Measurements from ENCODE around the gene SLC25A47. TPM values are rescaled to one million over a fixed set of nuclear protein-coding genes. Genes with fewer than 3 reads are reported as not detected.
"Not testable (repeated sequence)": the region's sequence is repeated elsewhere in the genome, so short reads cannot be mapped to it uniquely, and the experiment has no call there.

The SLC25A47 gene
- total RNA-seq, 5 donors from 2014 or later (not counting 1 experiment from before 2014, with no cell fraction given): 0.16 TPM; not detected in 4

GRCh38 chr14:100285021-100285912, 37.9 kb upstream of the SLC25A47 start:
- Mint-ChIP-seq H3K4me1 (peaks cover 12 to 14% (median 13%) of the 10 kb centered on the region in 3 donors), H3K27ac (peak overlapping the region in 1 of 2 donors; percentile 53), H3K36me3 (peaks cover 4% of the 10 kb centered on the region), H3K27me3 (no peaks in the 10 kb centered on the region), H3K9me3 (no peaks in the 10 kb centered on the region), H3K4me3 (peak overlapping the region; percentile 67 to 81 (median 77))
- ATAC-seq (replicated peaks in 1 of 4) (peak; percentile 87 to 96 (median 90)), DNase-seq (peak; percentile 44 to 89 (median 71))
- Histone ChIP-seq H3K27me3 (replicated peaks in 1 of 2; ENCODE audit: control insufficient read depth in 2 of 2, extremely low read depth in 1 of 2, insufficient read depth in 2 of 2, low read length in 1 of 2) (no peaks in the 10 kb centered on the region), H3K9me3 (no peaks in the 10 kb centered on the region), H3K4me3 (ENCODE audit: control insufficient read depth in 1 of 2, extremely low read depth in 1 of 2, low read length in 1 of 2) (peak overlapping the region; percentile 62 to 65), H3K36me3 (ENCODE audit: control insufficient read depth in 2 of 2, extremely low read depth in 1 of 2, insufficient read depth in 1 of 2, low read length in 1 of 2) (peaks cover 0 to 9% of the 10 kb centered on the region in 2 donors), H3K4me1 (ENCODE audit: control insufficient read depth in 1 of 2, extremely low read depth in 1 of 2, insufficient read depth in 2 of 2, low read length in 2 of 2) (peaks cover 3 to 17% of the 10 kb centered on the region in 2 experiments), H3K27ac (ENCODE audit: low read length) (peak overlapping the region; percentile 58)
- ChIA-PET CTCF (interaction anchor here (0.5 to 2.8 kb wide), 11 partner anchors 12 to 1484 kb away, joined by 3 to 8 read pairs (median 3); no protein-coding TSS in a partner anchor), POLR2A (interaction anchor here (0.6 to 0.7 kb wide), 2 partner anchors 39 to 44 kb away, joined by 3 read pairs; no protein-coding TSS in a partner anchor)
- 4% methylated on average over 66 of the region's 82 CpGs for WGBS (ENCODE audit: insufficient coverage)

DNA sequence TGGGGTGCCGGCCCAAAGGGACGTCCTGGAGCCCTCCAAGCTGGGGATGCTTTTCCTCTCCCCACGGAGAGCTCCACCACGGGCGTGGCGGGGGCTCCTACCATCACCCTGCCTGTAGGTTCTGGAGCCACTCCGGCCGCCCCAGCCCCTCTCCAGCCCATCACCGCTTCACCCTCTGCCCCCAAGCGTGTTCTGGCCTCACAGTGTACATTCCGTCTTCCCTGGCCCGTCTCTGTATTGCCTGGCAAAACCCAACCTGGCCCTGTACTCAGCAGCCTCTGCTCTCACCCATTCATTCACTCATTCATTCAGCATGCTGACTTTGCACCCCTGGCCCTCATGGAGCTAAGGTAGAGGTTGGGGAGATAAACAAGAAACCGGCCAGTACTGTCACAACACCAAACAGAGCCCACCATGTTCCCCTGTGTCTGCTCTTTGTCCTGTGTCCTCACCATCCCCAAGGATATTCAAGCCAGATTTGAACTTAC, 37.2 kb upstream of the SLC25A47 start:
- H3K36me3 ChIP-seq (ENCODE audit: control insufficient read depth in 2 of 2, extremely low read depth in 1 of 2, insufficient read depth in 1 of 2, low read length in 1 of 2): peaks cover 0 to 9% of the 10 kb centered on the region in 2 donors
- no peak overlapping the region for H3K27ac ChIP-seq (ENCODE audit: low read length)
- H3K4me3 ChIP-seq (ENCODE audit: control insufficient read depth in 1 of 2, extremely low read depth in 1 of 2, low read length in 1 of 2): peak overlapping the region; percentile 62 to 65
- peaks cover 3 to 17% of the 10 kb centered on the region in 2 experiments for H3K4me1 ChIP-seq (ENCODE audit: control insufficient read depth in 1 of 2, extremely low read depth in 1 of 2, insufficient read depth in 2 of 2, low read length in 2 of 2)
- H3K27me3 ChIP-seq (replicated peaks in 1 of 2; ENCODE audit: control insufficient read depth in 2 of 2, extremely low read depth in 1 of 2, insufficient read depth in 2 of 2, low read length in 1 of 2): no peaks in the 10 kb centered on the region
- no peaks in the 10 kb centered on the region for H3K27me3 Mint-ChIP-seq
- ChIA-PET POLR2A (no interaction called here), CTCF (interaction anchor here (0.5 to 2.8 kb wide), 9 partner anchors 17 to 92 kb away, joined by 3 to 8 read pairs (median 3); no protein-coding TSS in a partner anchor)
- WGBS (ENCODE audit: insufficient coverage): 36% methylated on average over 9 of the region's 13 CpGs
- H3K4me1 Mint-ChIP-seq: peaks cover 10 to 12% (median 11%) of the 10 kb centered on the region in 3 donors
- no peak for ATAC-seq (replicated peaks in 1 of 4)
- peak overlapping the region in 1 of 2 donors; percentile 53 for H3K27ac Mint-ChIP-seq
- peak overlapping the region; percentile 67 to 81 (median 77) for H3K4me3 Mint-ChIP-seq
- H3K9me3 ChIP-seq: no peaks in the 10 kb centered on the region
- no peaks in the 10 kb centered on the region for H3K9me3 Mint-ChIP-seq
- DNase-seq: no peak
- H3K36me3 Mint-ChIP-seq: no peaks in the 10 kb centered on the region

DNA sequence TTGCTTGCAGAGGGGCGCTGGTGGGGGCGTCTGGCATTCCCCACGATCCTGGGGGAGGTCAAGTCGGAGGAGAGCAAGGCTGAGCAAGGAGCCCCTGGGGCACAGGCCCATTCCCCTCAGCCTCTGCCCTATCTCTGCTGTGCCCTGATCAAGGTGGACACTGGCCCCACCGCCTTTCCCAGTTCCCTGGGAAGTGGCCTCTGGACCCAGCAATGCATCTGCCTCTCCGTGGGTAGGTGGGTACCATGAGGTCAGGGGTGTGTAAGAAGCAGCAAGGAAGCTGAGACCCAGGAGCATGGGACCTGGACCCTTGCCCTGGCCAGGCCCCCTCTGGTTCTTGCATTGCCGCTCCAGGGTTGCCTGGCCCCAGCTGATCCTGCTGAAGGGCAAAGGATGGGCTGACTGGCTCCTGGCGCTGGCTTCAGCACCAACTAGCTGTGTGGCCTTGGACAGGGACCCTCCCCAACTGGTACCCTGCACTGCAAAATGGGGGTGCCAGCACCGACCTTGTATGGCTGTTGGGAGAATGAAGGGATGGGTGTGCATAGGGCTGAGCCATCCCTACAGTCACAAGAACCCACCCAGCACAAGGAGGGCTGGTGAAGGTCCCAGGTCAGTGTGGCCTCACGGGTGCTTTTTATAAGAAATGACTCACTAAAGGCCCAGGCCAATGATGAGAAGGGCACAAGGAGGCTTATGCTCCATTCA, 36.5 kb upstream of the SLC25A47 start:
- no peak overlapping the region for H3K27ac Mint-ChIP-seq
- ChIA-PET POLR2A (no interaction called here), CTCF (interaction anchor here (0.5 to 1.2 kb wide), 4 partner anchors 18 to 91 kb away, joined by 3 to 4 read pairs (median 4); no protein-coding TSS in a partner anchor)
- H3K9me3 Mint-ChIP-seq: no peaks in the 10 kb centered on the region
- H3K4me1 Mint-ChIP-seq: peaks cover 10 to 12% (median 11%) of the 10 kb centered on the region in 3 donors
- no peak overlapping the region for H3K27ac ChIP-seq (ENCODE audit: low read length)
- H3K4me1 ChIP-seq (ENCODE audit: control insufficient read depth in 1 of 2, extremely low read depth in 1 of 2, insufficient read depth in 2 of 2, low read length in 2 of 2): peaks cover 3 to 17% of the 10 kb centered on the region in 2 experiments
- 82% methylated on average over 2 of the region's 10 CpGs for WGBS (ENCODE audit: insufficient coverage)
- H3K27me3 ChIP-seq (replicated peaks in 1 of 2; ENCODE audit: control insufficient read depth in 2 of 2, extremely low read depth in 1 of 2, insufficient read depth in 2 of 2, low read length in 1 of 2): no peaks in the 10 kb centered on the region
- DNase-seq: no peak
- H3K4me3 Mint-ChIP-seq: peak overlapping the region in 2 of 3 donors; percentile 45 to 81
- no peaks in the 10 kb centered on the region for H3K36me3 Mint-ChIP-seq
- H3K9me3 ChIP-seq: no peaks in the 10 kb centered on the region
- H3K4me3 ChIP-seq (ENCODE audit: control insufficient read depth in 1 of 2, extremely low read depth in 1 of 2, low read length in 1 of 2): no peak overlapping the region
- H3K27me3 Mint-ChIP-seq: no peaks in the 10 kb centered on the region
- peaks cover 0 to 7% of the 10 kb centered on the region in 2 donors for H3K36me3 ChIP-seq (ENCODE audit: control insufficient read depth in 2 of 2, extremely low read depth in 1 of 2, insufficient read depth in 1 of 2, low read length in 1 of 2)
- ATAC-seq (replicated peaks in 1 of 4): no peak

GRCh38 chr14:100287202-100287997, 35.7 kb upstream of the SLC25A47 start:
- Histone ChIP-seq H3K9me3 (no peaks in the 10 kb centered on the region), H3K27ac (ENCODE audit: low read length) (no peak overlapping the region), H3K27me3 (replicated peaks in 1 of 2; ENCODE audit: control insufficient read depth in 2 of 2, extremely low read depth in 1 of 2, insufficient read depth in 2 of 2, low read length in 1 of 2) (no peaks in the 10 kb centered on the region), H3K4me1 (ENCODE audit: control insufficient read depth in 1 of 2, extremely low read depth in 1 of 2, insufficient read depth in 2 of 2, low read length in 2 of 2) (peaks cover 3 to 17% of the 10 kb centered on the region in 2 experiments), H3K36me3 (ENCODE audit: control insufficient read depth in 2 of 2, extremely low read depth in 1 of 2, insufficient read depth in 1 of 2, low read length in 1 of 2) (peaks cover 0 to 1% of the 10 kb centered on the region in 2 donors), H3K4me3 (ENCODE audit: control insufficient read depth in 1 of 2, extremely low read depth in 1 of 2, low read length in 1 of 2) (no peak overlapping the region)
- no peaks in the 10 kb centered on the region for H3K9me3 Mint-ChIP-seq
- no peak for ATAC-seq (replicated peaks in 1 of 4)
- POLR2A ChIA-PET: no interaction called here
- H3K27ac Mint-ChIP-seq: no peak overlapping the region
- 76% methylated on average over 6 of the region's 12 CpGs for WGBS (ENCODE audit: insufficient coverage)
- CTCF ChIA-PET: interaction anchor here (0.7 to 1.0 kb wide), 3 partner anchors 20 to 28 kb away, joined by 3 to 4 read pairs (median 4); no protein-coding TSS in a partner anchor
- no peak overlapping the region for H3K4me3 Mint-ChIP-seq
- H3K27me3 Mint-ChIP-seq: no peaks in the 10 kb centered on the region
- DNase-seq: no peak
- H3K36me3 Mint-ChIP-seq: no peaks in the 10 kb centered on the region
- H3K4me1 Mint-ChIP-seq: peaks cover 10 to 12% (median 11%) of the 10 kb centered on the region in 3 donors

DNA sequence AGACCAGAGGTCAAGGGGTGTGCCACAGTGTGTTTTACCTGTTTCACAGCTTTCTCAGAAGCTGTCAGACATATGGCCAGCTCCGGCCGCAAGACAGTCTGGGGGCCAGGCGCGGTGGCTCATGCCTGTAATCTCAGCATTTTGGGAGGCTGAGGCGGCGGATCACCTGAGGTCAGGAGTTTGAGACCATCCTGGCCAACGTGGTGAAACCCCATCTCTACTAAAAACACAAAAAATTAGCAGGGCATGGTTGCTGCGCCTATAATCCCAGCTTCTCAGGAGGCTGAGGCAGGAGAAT, 35.2 kb upstream of the SLC25A47 start:
- H3K27me3 Mint-ChIP-seq; H3K4me3 ChIP-seq (ENCODE audit: control insufficient read depth in 1 of 2, extremely low read depth in 1 of 2, low read length in 1 of 2); H3K27me3 ChIP-seq (replicated peaks in 1 of 2; ENCODE audit: control insufficient read depth in 2 of 2, extremely low read depth in 1 of 2, insufficient read depth in 2 of 2, low read length in 1 of 2); DNase-seq; H3K27ac ChIP-seq (ENCODE audit: low read length); H3K27ac Mint-ChIP-seq; H3K4me3 Mint-ChIP-seq; H3K36me3 Mint-ChIP-seq; H3K9me3 Mint-ChIP-seq; H3K36me3 ChIP-seq (ENCODE audit: control insufficient read depth in 2 of 2, extremely low read depth in 1 of 2, insufficient read depth in 1 of 2, low read length in 1 of 2); H3K9me3 ChIP-seq; POLR2A ChIA-PET; ATAC-seq (replicated peaks in 1 of 4): not testable (repeated sequence)
- peaks cover 3 to 17% of the 10 kb centered on the region in 2 experiments for H3K4me1 ChIP-seq (ENCODE audit: control insufficient read depth in 1 of 2, extremely low read depth in 1 of 2, insufficient read depth in 2 of 2, low read length in 2 of 2)
- H3K4me1 Mint-ChIP-seq: peaks cover 10 to 12% (median 11%) of the 10 kb centered on the region in 3 donors
- CTCF ChIA-PET: interaction anchor here in 1 of 2 donors (0.7 to 1.0 kb wide), 2 partner anchors 21 to 26 kb away, joined by 3 to 4 read pairs; no protein-coding TSS in a partner anchor
- WGBS (ENCODE audit: insufficient coverage): 97% methylated on average over 4 of the region's 8 CpGs

All from T-cell (primary cell).